ENCODE results near the gene SNAPIN.

SNAPIN gene

DNA sequence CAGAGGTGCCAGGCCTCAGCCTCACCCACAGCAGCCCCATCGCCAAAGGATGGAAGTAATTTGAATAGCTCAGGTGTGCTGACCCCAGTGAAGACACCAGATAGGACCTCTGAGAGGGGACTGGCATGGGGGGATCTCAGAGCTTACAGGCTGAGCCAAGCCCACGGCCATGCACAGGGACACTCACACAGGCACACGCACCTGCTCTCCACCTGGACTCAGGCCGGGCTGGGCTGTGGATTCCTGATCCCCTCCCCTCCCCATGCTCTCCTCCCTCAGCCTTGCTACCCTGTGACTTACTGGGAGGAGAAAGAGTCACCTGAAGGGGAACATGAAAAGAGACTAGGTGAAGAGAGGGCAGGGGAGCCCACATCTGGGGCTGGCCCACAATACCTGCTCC is 35.0 kb downstream of the SNAPIN start:
- Histone ChIP-seq H3K36me3 (ENCODE audit: control insufficient read depth, insufficient read depth, low read length) (no peaks in the 10 kb centered on the region), H3K4me3 (ENCODE audit: low read length) (no peak overlapping the region), H3K4me1 (ENCODE audit: control insufficient read depth, insufficient read depth, low read length) (peaks cover 5% of the 10 kb centered on the region), H3K27me3 (ENCODE audit: control insufficient read depth, insufficient read depth, low read length) (no peaks in the 10 kb centered on the region), H3K9ac (ENCODE audit: low read length) (no peak overlapping the region), H3K27ac (ENCODE audit: low read depth, low read length) (no peak overlapping the region)

DNA sequence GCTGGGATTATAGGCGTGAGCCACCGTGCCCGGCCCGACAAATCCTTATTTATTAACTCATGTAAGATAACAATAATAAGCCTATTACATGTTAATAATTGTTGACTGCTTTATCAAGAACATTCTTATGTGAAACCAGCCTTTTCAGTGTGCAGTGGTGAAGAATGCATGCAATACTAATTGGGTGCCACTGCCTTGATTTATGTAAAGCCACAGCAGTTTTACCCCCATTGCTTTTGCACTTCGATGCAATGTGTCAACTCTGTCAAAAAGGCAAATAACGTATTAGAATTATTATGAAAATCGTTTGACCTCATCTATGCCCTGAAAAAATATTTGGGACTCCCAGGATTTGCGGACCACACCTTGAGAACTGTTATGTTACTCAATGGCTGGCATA is 38.2 kb downstream of the SNAPIN start:
- H3K36me3 ChIP-seq (ENCODE audit: control insufficient read depth, insufficient read depth, low read length), result no peaks in the 10 kb centered on the region
- no peak overlapping the region for H3K9ac ChIP-seq (ENCODE audit: low read length)
- H3K27me3 ChIP-seq (ENCODE audit: control insufficient read depth, insufficient read depth, low read length), result no peaks in the 10 kb centered on the region
- H3K27ac ChIP-seq (ENCODE audit: low read depth, low read length), result peak overlapping the region; percentile 87
- H3K4me3 ChIP-seq (ENCODE audit: low read length), result no peak overlapping the region
- H3K4me1 ChIP-seq (ENCODE audit: control insufficient read depth, insufficient read depth, low read length), result peaks cover 5% of the 10 kb centered on the region

DNA sequence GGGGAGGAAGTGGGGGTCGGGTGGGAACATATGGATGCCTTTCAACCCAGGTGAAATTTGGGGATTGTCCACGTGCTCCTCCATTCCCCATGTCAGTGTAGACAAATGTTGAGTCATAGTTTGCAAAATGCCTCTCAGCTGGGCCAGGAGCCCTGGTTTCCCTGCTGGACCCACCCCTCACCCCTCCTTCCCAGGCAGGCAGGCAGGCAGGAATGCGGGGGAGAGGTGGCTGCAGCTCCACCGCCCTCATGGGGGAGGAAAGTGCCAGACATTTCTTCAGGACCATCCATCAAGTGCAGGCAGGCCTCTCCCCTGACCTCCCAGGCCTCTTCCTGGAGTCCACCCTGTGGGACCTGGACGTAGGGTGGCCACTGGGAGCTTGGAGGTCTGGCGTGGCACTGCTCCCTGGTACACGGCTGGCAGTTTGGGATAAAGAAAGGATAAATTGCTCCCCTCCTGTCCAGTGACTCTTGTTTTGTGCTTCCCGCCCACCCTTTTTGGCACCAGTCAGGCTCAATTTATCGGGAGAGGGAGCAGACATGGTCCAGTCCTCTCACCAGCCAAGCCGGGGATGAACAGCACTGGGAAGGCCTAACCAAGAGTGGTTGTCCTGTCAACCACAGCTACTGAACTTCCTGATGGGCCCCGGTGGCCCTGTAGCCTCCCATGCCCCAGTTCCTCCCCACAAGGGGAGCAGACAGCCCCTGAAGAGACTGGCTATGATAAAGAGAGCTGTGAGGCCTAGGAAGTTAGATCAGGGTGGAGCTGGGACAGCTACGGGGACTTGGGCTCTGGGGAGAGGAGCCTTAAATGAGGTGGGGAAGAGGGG is 38.9 kb downstream of the SNAPIN start:
- Histone ChIP-seq H3K4me3 (ENCODE audit: low read length) (no peak overlapping the region), H3K27ac (ENCODE audit: low read depth, low read length) (peak overlapping the region; percentile 87), H3K27me3 (ENCODE audit: control insufficient read depth, insufficient read depth, low read length) (no peaks in the 10 kb centered on the region), H3K9ac (ENCODE audit: low read length) (no peak overlapping the region), H3K36me3 (ENCODE audit: control insufficient read depth, insufficient read depth, low read length) (no peaks in the 10 kb centered on the region), H3K4me1 (ENCODE audit: control insufficient read depth, insufficient read depth, low read length) (peaks cover 5% of the 10 kb centered on the region)

DNA sequence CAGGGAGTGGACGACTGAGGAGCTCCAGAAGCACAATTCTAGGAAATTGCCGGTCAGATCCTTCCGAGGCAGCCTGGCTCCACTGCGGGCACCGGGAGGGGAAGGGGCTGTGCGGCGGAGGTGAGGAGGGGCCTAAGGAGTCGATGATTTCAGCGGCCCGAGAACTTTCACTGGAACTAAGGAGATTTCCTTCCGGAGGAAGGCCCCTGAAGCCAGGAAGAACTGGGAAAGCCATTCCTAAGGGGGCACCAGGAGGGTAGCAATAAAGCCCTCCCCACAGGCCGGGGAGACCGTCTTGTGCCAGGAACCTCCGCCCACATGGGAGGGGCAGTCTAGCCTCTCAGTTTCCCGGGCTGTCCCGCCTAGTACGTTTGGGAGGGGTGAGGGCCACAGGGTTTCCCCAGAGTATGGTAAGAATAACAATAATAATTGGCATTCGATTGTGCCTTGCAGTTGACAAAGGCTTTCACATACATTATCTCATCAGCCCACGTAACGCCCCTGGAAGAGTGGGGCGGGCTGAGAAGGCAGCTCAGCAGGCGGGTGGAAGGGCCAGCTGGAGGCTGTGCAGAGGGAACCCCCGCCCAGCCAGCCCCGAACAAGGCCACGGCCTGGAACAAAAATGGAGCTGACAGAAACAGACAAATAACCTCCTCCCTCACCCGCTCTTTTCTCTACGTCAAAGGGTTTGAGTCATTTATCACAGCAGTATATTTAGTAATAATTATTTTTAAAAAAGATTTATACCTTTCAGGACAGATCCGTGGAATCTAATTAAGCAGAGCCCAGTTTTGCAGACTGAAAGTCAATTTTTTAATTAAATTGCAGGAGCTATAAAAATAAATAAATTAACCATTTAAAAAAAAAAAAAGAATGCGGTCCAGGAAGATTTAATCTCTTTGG is 39.8 kb downstream of the SNAPIN start:
- Histone ChIP-seq H3K27me3 (ENCODE audit: control insufficient read depth, insufficient read depth, low read length) (no peaks in the 10 kb centered on the region), H3K27ac (ENCODE audit: low read depth, low read length) (peak overlapping the region; percentile 87), H3K9ac (ENCODE audit: low read length) (no peak overlapping the region), H3K4me3 (ENCODE audit: low read length) (peak overlapping the region; percentile 21), H3K36me3 (ENCODE audit: control insufficient read depth, insufficient read depth, low read length) (no peaks in the 10 kb centered on the region), H3K4me1 (ENCODE audit: control insufficient read depth, insufficient read depth, low read length) (peaks cover 5% of the 10 kb centered on the region)

DNA sequence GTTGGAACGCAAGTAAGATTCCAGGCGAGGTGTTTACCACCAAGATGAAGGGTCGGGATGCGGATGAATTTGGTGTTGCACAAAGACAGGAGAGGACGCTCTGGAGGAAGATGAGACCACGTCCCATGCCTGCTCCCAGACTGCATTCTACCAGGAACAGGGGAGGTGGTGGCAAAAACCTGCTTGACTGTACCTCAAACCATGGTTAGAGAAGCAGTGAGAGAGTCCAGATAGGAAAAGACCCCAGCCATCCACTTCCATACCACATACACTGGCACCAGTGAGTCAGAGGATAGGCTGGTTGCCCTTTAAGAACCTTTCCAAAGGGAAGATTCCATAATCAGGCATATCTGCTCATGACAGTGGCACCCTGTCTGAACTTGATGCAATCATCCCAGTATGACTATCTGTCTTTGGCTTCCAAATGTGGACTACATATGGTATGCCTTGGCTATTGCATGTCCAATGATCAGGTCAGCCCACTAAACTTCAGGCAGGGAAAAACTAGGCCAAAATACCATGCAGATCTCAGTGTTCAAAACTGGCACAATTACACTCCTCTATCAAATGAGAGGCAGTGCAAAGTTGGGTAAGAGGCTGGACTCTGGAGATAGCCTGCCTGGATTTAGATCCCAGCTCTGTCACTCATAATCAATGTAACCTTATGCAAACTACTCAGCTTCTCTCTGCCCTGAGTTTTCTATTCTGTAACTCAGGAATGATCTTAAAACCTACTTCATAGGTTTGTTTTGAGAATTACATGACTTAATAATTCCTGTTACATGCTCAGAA is 40.6 kb downstream of the SNAPIN start:
- H3K27me3 ChIP-seq (ENCODE audit: control insufficient read depth, insufficient read depth, low read length), result no peaks in the 10 kb centered on the region
- no peak overlapping the region for H3K9ac ChIP-seq (ENCODE audit: low read length)
- no peaks in the 10 kb centered on the region for H3K36me3 ChIP-seq (ENCODE audit: control insufficient read depth, insufficient read depth, low read length)
- peaks cover 5% of the 10 kb centered on the region for H3K4me1 ChIP-seq (ENCODE audit: control insufficient read depth, insufficient read depth, low read length)
- H3K27ac ChIP-seq (ENCODE audit: low read depth, low read length), result no peak overlapping the region
- H3K4me3 ChIP-seq (ENCODE audit: low read length), result no peak overlapping the region

DNA sequence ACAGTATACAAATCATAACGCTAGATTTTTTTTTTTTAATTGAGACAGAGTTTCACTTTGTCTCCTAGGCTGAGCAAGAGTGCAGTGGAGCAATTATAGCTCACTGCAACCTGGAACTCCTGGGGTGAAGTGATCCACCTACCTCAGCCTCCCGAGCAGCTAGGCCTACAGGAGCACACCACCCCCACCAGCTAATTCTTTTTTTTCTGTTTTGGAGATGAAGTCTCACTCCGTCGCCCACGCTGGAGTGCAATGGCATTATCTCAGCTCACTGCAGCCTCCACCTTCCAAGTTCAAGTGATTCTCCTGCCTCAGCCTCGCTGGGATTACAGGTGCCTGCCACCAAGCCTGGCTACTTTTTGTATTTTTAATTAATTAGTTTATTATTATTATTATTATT is 41.3 kb downstream of the SNAPIN start:
- Histone ChIP-seq H3K27ac (ENCODE audit: low read depth, low read length) (no peak overlapping the region), H3K4me3 (ENCODE audit: low read length) (no peak overlapping the region), H3K36me3 (ENCODE audit: control insufficient read depth, insufficient read depth, low read length) (no peaks in the 10 kb centered on the region), H3K9ac (ENCODE audit: low read length) (no peak overlapping the region), H3K27me3 (ENCODE audit: control insufficient read depth, insufficient read depth, low read length) (no peaks in the 10 kb centered on the region), H3K4me1 (ENCODE audit: control insufficient read depth, insufficient read depth, low read length) (peaks cover 5% of the 10 kb centered on the region)

DNA sequence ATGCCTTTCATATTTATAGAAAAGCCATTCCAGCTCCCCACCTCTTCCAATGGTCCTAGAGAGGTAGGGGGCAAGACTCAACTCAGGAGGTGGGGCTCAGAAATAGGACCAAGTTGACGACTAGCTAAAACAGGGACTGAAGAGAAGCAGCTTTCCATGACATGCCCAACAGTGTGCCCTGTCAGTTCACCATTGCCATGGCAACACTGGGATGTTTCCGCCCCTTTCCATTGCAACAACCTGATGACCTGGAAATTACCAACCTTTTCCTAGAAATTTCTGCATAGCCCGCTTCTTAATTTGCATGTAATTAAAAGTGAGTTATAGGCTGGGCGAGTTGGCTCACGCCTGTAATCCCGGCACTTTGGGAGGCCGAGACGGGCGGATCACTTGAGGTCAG is 47.0 kb downstream of the SNAPIN start:
- H3K27me3 ChIP-seq (ENCODE audit: control insufficient read depth, insufficient read depth, low read length), result no peaks in the 10 kb centered on the region
- no peak overlapping the region for H3K4me3 ChIP-seq (ENCODE audit: low read length)
- no peak overlapping the region for H3K9ac ChIP-seq (ENCODE audit: low read length)
- H3K4me1 ChIP-seq (ENCODE audit: control insufficient read depth, insufficient read depth, low read length), result no peaks in the 10 kb centered on the region
- no peaks in the 10 kb centered on the region for H3K36me3 ChIP-seq (ENCODE audit: control insufficient read depth, insufficient read depth, low read length)
- no peak overlapping the region for H3K27ac ChIP-seq (ENCODE audit: low read depth, low read length)

DNA sequence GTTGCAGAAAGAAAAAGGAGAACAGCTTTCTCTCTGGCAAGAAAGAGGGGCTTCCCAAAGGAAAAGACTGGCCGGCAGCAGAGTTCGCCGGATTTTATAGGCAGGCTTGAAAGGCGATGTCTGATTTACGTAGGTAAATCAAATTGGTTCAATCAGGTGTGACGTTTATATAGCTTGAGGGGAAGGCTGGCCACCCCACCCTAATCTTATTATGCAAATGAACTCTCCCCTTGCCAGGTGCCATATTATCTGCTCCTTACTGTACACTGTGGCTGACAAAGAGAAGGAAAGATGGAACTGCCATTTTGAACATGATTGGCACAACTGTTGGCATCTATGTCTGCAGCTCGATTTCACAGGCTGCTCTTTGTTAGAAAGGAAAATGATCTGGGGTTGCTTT is 52.5 kb downstream of the SNAPIN start:
- Histone ChIP-seq H3K27ac (ENCODE audit: low read depth, low read length) (no peak overlapping the region), H3K4me1 (ENCODE audit: control insufficient read depth, insufficient read depth, low read length) (no peaks in the 10 kb centered on the region), H3K36me3 (ENCODE audit: control insufficient read depth, insufficient read depth, low read length) (no peaks in the 10 kb centered on the region), H3K4me3 (ENCODE audit: low read length) (no peak overlapping the region), H3K27me3 (ENCODE audit: control insufficient read depth, insufficient read depth, low read length) (no peaks in the 10 kb centered on the region), H3K9ac (ENCODE audit: low read length) (no peak overlapping the region)
